ENCODE data around the gene LILRA6. TPM values are rescaled to one million over a fixed set of nuclear protein-coding genes. Genes with fewer than 3 reads are reported as not detected.

Gene LILRA6
- total and polyA plus RNA-seq, 2 of the 13 experiments (the other 11 are each of a cell fraction or from before 2014, with no cell fraction given): not detected

DNA sequence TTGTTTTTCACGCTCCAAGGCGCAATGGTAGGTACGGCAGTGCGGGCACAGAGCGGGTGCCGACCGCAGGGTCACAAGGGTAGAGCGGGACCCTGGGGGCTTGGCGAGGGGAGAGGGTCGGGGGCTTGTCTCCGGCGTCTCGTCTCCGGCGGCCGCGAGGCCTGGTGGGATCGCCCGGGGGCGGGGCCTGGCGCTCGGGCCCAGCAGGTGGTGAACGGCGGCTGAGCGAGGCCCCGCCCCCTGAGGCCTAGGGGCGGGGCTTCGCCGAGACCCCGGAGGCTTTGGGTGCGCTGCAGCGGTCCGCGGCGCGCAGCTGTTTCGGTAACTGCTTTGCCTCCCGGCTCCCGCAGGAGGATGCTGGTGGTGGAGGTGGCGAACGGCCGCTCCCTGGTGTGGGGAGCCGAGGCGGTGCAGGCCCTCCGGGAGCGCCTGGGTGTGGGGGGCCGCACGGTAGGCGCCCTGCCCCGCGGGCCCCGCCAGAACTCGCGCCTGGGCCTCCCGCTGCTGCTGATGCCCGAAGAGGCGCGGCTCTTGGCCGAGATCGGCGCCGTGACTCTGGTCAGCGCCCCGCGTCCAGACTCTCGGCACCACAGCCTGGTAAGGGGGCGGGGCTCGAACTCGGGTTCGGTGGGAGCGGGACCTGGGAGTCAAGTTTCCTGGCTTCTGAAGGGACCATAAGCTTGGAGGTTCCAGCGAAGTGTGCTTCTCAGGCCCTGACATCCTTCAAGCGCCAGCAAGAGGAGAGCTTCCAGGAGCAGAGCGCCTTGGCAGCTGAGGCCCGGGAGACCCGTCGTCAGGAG, 51.4 kb downstream of the LILRA6 start, which contains the start of gene TSEN34 (continued):
- TF ChIP-seq, protein P1, sequence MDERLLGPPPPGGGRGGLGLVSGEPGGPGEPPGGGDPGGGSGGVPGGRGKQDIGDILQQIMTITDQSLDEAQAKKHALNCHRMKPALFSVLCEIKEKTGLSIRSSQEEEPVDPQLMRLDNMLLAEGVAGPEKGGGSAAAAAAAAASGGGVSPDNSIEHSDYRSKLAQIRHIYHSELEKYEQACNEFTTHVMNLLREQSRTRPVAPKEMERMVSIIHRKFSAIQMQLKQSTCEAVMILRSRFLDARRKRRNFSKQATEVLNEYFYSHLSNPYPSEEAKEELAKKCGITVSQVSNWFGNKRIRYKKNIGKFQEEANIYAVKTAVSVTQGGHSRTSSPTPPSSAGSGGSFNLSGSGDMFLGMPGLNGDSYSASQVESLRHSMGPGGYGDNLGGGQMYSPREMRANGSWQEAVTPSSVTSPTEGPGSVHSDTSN (CRISPR knock-in tag; IDR thresholded peaks at IDR 0.05): no peak
- TF ChIP-seq ZNF160 (CRISPR knock-in tag; IDR thresholded peaks at IDR 0.05) (0 out of 2 replicates have a peak, but pooled peaks have one; percentile 59), ATF7 (IDR thresholded peaks at IDR 0.05) (no peak), ATF7 (CRISPR knock-in tag; IDR thresholded peaks at IDR 0.05) (no peak), KAT2B (IDR thresholded peaks at IDR 0.05; ENCODE audit: borderline replicate concordance, low read depth, low read length) (no peak), MBNL3 (CRISPR knock-in tag; conservative IDR thresholded peaks at IDR 0.05) (no peak), SP2 (CRISPR knock-in tag; IDR thresholded peaks at IDR 0.05) (no peak), SALL1 (CRISPR knock-in tag; IDR thresholded peaks at IDR 0.05) (peak; percentile 33; the same call in 1 of the 2 replicates), EEA1 (CRISPR knock-in tag; IDR thresholded peaks at IDR 0.05; ENCODE audit: borderline replicate concordance) (no peak), ZSCAN12 (CRISPR knock-in tag; IDR thresholded peaks at IDR 0.05) (peak; percentile 21; the same call in 1 of the 2 replicates), FOXA1 (IDR thresholded peaks at IDR 0.05) (no peak), FOXA1 (CRISPR knock-in tag; IDR thresholded peaks at IDR 0.05) (no peak), FLYWCH1 (CRISPR knock-in tag; IDR thresholded peaks at IDR 0.05) (no peak), NFKB2 (CRISPR knock-in tag; IDR thresholded peaks at IDR 0.05; ENCODE audit: borderline replicate concordance) (no peak), NCOA5 (CRISPR knock-in tag; IDR thresholded peaks at IDR 0.05) (no peak), ZNF101 (CRISPR knock-in tag; IDR thresholded peaks at IDR 0.05; ENCODE audit: borderline replicate concordance, low read depth) (no peak), ZMYM4 (CRISPR knock-in tag; IDR thresholded peaks at IDR 0.05) (no peak), SP5 (CRISPR knock-in tag; IDR thresholded peaks at IDR 0.05; ENCODE audit: borderline replicate concordance, low read depth) (no peak)
- TF ChIP-seq, protein P2, sequence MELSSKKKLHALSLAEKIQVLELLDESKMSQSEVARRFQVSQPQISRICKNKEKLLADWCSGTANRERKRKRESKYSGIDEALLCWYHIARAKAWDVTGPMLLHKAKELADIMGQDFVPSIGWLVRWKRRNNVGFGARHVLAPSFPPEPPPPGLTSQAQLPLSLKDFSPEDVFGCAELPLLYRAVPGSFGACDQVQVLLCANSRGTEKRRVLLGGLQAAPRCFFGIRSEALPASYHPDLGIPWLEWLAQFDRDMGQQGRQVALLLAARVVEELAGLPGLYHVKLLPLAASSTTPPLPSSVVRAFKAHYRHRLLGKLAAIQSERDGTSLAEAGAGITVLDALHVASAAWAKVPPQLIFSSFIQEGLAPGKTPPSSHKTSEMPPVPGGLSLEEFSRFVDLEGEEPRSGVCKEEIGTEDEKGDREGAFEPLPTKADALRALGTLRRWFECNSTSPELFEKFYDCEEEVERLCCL (CRISPR knock-in tag; IDR thresholded peaks at IDR 0.05; ENCODE audit: borderline replicate concordance): no peak; the same call in 1 of the 2 replicates
- TF ChIP-seq, protein P3, sequence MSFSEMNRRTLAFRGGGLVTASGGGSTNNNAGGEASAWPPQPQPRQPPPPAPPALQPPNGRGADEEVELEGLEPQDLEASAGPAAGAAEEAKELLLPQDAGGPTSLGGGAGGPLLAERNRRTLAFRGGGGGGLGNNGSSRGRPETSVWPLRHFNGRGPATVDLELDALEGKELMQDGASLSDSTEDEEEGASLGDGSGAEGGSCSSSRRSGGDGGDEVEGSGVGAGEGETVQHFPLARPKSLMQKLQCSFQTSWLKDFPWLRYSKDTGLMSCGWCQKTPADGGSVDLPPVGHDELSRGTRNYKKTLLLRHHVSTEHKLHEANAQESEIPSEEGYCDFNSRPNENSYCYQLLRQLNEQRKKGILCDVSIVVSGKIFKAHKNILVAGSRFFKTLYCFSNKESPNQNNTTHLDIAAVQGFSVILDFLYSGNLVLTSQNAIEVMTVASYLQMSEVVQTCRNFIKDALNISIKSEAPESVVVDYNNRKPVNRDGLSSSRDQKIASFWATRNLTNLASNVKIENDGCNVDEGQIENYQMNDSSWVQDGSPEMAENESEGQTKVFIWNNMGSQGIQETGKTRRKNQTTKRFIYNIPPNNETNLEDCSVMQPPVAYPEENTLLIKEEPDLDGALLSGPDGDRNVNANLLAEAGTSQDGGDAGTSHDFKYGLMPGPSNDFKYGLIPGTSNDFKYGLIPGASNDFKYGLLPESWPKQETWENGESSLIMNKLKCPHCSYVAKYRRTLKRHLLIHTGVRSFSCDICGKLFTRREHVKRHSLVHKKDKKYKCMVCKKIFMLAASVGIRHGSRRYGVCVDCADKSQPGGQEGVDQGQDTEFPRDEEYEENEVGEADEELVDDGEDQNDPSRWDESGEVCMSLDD (CRISPR knock-in tag; IDR thresholded peaks at IDR 0.05; ENCODE audit: borderline replicate concordance): no peak
- TF ChIP-seq, protein P4, sequence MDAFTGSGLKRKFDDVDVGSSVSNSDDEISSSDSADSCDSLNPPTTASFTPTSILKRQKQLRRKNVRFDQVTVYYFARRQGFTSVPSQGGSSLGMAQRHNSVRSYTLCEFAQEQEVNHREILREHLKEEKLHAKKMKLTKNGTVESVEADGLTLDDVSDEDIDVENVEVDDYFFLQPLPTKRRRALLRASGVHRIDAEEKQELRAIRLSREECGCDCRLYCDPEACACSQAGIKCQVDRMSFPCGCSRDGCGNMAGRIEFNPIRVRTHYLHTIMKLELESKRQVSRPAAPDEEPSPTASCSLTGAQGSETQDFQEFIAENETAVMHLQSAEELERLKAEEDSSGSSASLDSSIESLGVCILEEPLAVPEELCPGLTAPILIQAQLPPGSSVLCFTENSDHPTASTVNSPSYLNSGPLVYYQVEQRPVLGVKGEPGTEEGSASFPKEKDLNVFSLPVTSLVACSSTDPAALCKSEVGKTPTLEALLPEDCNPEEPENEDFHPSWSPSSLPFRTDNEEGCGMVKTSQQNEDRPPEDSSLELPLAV (CRISPR knock-in tag; conservative IDR thresholded peaks at IDR 0.05; ENCODE audit: low read depth): no peak
- TF ChIP-seq, protein P5, sequence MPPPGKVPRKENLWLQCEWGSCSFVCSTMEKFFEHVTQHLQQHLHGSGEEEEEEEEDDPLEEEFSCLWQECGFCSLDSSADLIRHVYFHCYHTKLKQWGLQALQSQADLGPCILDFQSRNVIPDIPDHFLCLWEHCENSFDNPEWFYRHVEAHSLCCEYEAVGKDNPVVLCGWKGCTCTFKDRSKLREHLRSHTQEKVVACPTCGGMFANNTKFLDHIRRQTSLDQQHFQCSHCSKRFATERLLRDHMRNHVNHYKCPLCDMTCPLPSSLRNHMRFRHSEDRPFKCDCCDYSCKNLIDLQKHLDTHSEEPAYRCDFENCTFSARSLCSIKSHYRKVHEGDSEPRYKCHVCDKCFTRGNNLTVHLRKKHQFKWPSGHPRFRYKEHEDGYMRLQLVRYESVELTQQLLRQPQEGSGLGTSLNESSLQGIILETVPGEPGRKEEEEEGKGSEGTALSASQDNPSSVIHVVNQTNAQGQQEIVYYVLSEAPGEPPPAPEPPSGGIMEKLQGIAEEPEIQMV (CRISPR knock-in tag; IDR thresholded peaks at IDR 0.05; ENCODE audit: low read depth): peak; percentile 79; the same call in 1 of the 2 replicates

Data from HepG2 (cell line).